Measurements from ENCODE around the gene NUP37.

NUP37 gene

DNA sequence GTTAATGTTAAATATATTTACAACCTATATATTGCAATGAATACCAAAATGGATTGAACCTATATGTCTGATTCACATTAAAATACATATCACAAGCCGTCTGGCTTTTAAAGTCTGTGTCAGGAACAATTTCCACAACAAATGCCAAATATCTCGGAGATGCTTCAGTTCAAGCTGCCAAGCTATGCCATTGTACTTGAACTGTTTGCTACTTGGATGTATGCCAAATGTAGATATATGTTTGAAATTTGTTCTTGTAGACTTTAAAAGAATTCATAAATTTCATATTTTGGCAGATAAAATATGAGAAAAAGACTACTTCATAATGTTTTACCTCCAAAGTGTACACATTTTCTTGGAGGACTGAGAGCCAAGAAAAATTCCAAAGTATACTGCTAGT is 95.1 kb downstream of the NUP37 start:
- DNase-seq: no peak

DNA sequence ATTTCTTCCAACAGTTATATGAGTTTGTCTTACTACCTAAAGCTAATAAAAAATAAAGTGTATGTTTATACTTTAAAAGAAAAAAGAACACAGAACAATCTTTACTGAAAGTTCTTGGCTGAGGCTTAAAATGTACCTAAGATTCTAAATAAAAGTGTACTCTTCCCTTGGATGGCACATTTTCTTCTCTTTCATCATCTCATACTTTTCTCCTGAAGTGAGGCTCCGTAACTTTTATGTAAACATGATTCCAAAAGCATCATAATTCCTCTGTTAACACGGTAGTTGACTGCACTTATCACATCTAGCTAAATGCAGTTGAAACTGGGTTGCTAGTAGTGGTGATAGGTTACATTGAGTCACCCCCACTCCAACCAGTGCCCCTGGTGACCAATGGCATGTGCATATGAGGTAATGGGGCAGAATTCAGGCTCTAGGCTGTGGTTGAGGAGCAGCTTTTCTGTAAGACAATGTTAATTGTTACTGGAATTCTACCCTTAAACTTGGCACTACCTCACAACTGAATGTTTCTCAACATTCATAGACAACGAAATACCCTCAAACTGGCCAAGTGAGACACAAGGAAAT is 96.5 kb downstream of the NUP37 start:
- DNase-seq: no peak
